ENCODE results near the gene HIVEP2. TPM values are rescaled to one million over a fixed set of nuclear protein-coding genes. Genes with fewer than 3 reads are reported as not detected.

HIVEP2 gene
- total and polyA plus RNA-seq, 3 donors from 2014 or later: 4.7 to 10.8 (median 10.7) TPM

DNA sequence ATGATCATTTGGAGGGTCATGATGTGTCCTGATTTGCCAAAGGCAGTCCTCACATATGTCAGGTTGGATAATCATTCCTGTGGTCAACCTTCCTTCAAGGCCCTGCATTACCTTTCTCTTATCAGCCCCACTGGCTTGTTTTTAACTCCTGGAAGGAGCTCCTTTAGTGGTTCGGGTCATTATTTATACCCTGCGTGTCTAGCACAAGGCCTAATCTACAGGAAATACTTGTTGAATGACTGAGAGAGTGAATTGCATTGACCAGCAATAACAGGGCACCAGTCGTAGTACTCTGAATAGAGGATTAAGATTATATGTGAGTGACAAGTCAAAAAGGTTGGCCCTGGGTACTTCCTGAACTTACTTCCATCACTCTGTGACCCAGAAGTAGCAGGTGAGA is 4.5 kb downstream of the HIVEP2 start:
- Histone ChIP-seq H3K4me1 (peaks cover 7% of the 10 kb centered on the region), H3K9me3 (no peaks in the 10 kb centered on the region), H3K4me3 (no peak overlapping the region), H3K27ac (no peak overlapping the region), H3K27me3 (no peaks in the 10 kb centered on the region), H3K36me3 (ENCODE audit: low read depth, missing control alignments) (no peaks in the 10 kb centered on the region)
- WGBS, 2 donors: 91% methylated on average over 3 of the region's 3 CpGs
- intact Hi-C loops (cut with DNase I; ENCODE audit: low total_unique reads): loop anchor here (10.0 kb wide), 2 partner anchors 66 to 96 kb away; no protein-coding TSS in a partner anchor
- no peak for DNase-seq
- TF ChIP-seq POLR2A (IDR thresholded peaks at IDR 0.05): no peak
- TF ChIP-seq, protein P1, sequence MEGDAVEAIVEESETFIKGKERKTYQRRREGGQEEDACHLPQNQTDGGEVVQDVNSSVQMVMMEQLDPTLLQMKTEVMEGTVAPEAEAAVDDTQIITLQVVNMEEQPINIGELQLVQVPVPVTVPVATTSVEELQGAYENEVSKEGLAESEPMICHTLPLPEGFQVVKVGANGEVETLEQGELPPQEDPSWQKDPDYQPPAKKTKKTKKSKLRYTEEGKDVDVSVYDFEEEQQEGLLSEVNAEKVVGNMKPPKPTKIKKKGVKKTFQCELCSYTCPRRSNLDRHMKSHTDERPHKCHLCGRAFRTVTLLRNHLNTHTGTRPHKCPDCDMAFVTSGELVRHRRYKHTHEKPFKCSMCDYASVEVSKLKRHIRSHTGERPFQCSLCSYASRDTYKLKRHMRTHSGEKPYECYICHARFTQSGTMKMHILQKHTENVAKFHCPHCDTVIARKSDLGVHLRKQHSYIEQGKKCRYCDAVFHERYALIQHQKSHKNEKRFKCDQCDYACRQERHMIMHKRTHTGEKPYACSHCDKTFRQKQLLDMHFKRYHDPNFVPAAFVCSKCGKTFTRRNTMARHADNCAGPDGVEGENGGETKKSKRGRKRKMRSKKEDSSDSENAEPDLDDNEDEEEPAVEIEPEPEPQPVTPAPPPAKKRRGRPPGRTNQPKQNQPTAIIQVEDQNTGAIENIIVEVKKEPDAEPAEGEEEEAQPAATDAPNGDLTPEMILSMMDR (IDR thresholded peaks at IDR 0.05): no peak

DNA sequence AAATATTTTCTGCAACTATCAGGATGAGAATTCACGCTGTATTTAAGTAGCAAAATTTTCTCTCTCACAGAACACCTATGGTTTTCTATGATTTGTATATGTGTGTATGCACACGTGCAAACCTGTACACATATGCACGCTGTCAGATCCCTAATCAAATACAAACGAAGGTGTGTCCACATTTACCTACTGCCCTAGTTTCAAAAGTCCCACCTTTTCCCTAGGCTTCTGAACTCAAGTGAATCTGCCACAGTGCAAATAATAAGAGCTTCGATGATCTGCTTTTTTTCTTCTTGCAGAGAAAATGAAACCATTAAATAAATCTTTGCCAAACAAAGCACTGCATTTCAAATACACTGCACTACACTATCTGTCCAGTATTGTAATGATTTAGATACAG is 6.5 kb downstream of the HIVEP2 start:
- no peak overlapping the region for H3K27ac ChIP-seq
- H3K9me3 ChIP-seq: no peaks in the 10 kb centered on the region
- intact Hi-C loops (cut with DNase I; ENCODE audit: low total_unique reads): no loop called here
- H3K4me3 ChIP-seq: no peak overlapping the region
- no peak for DNase-seq
- H3K4me1 ChIP-seq: peaks cover 2% of the 10 kb centered on the region
- 62 to 69% methylated on average over 5 of the region's 5 CpGs for WGBS, 2 donors
- no peaks in the 10 kb centered on the region for H3K36me3 ChIP-seq (ENCODE audit: low read depth, missing control alignments)
- no peaks in the 10 kb centered on the region for H3K27me3 ChIP-seq
- no peak for TF ChIP-seq POLR2A (IDR thresholded peaks at IDR 0.05)
- TF ChIP-seq, protein P1 (IDR thresholded peaks at IDR 0.05): no peak

DNA sequence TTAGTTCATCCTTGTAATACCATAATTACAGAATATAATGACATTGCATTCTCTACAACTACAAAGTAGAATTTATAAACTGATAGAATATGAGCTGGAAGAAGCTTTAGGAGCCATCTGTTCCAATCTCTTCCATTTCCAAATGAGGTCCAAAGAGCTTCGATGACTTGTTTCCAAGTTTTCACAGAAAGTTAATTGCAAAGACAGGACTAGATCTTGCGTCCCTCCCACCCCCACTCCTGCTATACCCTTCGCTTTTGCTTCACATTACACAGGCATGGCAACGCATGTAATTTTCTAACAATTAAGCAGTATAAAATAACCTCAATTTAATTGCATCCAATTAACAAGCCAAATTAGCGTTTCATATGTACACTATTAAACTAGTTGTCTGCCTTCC is 7.0 kb downstream of the HIVEP2 start:
- WGBS, 2 donors: 57 to 76% methylated on average over 5 of the region's 5 CpGs

DNA sequence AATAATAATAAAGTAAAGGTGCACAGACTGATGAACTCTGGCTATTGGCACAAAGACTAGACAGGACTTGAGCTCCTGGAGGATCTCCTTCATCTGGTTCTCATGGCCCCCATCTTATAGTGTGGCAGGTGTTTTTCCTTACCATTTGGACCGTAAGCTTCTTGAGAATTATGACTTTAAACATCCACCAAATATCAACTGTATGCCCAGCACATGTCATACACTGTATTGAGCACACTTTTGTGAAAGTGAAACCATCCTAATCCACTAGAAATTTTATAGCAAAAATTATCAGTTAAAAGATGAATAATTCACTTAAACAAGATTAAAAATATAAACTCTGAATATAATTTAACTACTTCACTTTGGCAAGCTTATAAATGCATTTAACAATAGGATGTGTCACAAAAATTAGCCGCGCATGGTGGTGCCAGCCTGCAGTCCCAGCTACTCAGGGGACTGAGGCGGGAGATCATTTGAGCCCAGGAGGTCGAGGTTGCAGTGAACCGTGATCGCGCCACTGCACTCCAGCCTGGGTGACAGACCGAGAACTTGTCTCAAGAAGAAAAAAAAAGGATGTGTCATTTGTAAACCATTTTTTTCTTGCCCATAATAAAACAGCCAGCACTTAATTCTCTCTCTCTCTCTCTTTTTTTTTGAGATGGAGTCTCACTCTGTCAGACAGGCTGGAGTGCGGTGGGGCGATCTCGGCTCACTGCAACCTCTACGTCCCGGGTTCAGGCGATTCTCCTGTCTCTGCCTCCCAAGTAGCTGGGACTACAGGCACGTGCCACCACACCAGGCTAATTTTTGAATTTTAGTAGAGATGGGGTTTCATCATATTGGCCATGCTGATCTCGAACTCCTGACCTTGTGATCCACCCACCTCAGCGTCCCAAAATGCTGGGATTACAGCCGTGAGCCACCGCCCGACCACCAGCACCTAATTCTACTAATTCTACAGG is 9.1 kb downstream of the HIVEP2 start:
- no peaks in the 10 kb centered on the region for H3K4me1 ChIP-seq
- TF ChIP-seq, protein P1 (IDR thresholded peaks at IDR 0.05): no peak
- no peak for TF ChIP-seq POLR2A (IDR thresholded peaks at IDR 0.05)
- no peaks in the 10 kb centered on the region for H3K27me3 ChIP-seq
- no peak for DNase-seq
- intact Hi-C loops (cut with DNase I; ENCODE audit: low total_unique reads): no loop called here
- no peaks in the 10 kb centered on the region for H3K36me3 ChIP-seq (ENCODE audit: low read depth, missing control alignments)
- no peaks in the 10 kb centered on the region for H3K9me3 ChIP-seq
- 91 to 95% methylated on average over 21 of the region's 21 CpGs for WGBS, 2 donors
- no peak overlapping the region for H3K4me3 ChIP-seq
- no peak overlapping the region for H3K27ac ChIP-seq

More for the DNA sequence above, 7.0 kb downstream of the HIVEP2 start:
- H3K27me3 ChIP-seq: no peaks in the 10 kb centered on the region
- H3K4me3 ChIP-seq: no peak overlapping the region
- no peak overlapping the region for H3K27ac ChIP-seq
- DNase-seq: no peak
- intact Hi-C loops (cut with DNase I; ENCODE audit: low total_unique reads): no loop called here
- no peaks in the 10 kb centered on the region for H3K9me3 ChIP-seq
- no peaks in the 10 kb centered on the region for H3K36me3 ChIP-seq (ENCODE audit: low read depth, missing control alignments)
- H3K4me1 ChIP-seq: no peaks in the 10 kb centered on the region
- no peak for TF ChIP-seq POLR2A (IDR thresholded peaks at IDR 0.05)
- TF ChIP-seq, protein P1 (IDR thresholded peaks at IDR 0.05): no peak
